ENCODE data around the gene FNDC11. TPM values are rescaled to one million over a fixed set of nuclear protein-coding genes. Genes with fewer than 3 reads are reported as not detected.
A peak's percentile ranks its signal among the peaks of the same experiment; 100 is the strongest.

Gene FNDC11
- total and polyA plus RNA-seq, 2 of the 13 experiments (the other 11 are each of a cell fraction or from before 2014, with no cell fraction given): 0.07 TPM; not detected in 1

DNA sequence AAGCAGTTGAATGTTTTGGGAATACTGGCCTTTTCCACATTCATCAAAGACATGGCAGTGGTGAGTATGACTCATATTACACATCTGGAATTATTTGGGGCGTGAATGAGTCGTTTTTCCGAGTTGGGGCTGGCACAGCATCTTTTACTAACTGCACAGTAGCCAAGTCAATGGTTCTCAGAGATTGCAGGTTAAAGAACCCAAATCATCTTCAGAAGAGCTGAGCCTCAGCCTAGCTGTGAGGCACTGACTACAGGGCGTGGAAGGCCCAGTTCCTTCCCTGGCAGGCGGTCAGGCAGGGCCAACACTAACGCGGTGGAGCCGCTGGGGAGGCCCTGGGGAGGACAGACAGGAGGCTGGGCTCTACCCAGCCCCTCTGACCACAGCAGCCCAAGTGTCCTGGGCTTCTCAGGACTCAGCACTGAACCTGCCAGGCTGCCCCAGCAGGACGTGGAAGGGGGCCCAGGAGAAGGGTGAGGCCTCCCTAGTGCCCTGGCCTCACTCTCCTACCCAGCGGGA, 40.1 kb downstream of the FNDC11 start:
- FAIRE-seq (no peak), DNase-seq (ENCODE audit: low spot score) (no peak), ATAC-seq (no peak)
- no TSS peak for BruUV-seq (replicated peaks)
- Histone ChIP-seq H4K20me1 (ENCODE audit: insufficient read depth, low read length) (no peaks in the 10 kb centered on the region), H2AFZ (ENCODE audit: low read length) (no peak overlapping the region), H3K79me2 (ENCODE audit: insufficient read depth, low read length) (no peaks in the 10 kb centered on the region), H3K27me3 (ENCODE audit: control insufficient read depth in 1 of 2, insufficient read depth in 2 of 2, low read length in 2 of 2) (no peaks in the 10 kb centered on the region), H3K27ac (ENCODE audit: extremely low read length, insufficient read depth, low read length) (no peak overlapping the region), H3K9me3 (ENCODE audit: low read length) (no peaks in the 10 kb centered on the region), H3K4me3 (replicated peaks in 1 of 3; ENCODE audit: insufficient read depth in 1 of 3, low read depth in 2 of 3, low read length in 3 of 3) (no peak overlapping the region), H3K36me3 (replicated peaks in 1 of 2; ENCODE audit: control insufficient read depth in 1 of 2, insufficient read depth in 2 of 2, low read length in 2 of 2) (peaks cover 23 to 24% of the 10 kb centered on the region in 2 experiments; a peak in 4 of 5 replicates), H3K4me1 (ENCODE audit: insufficient read depth, low read length) (no peaks in the 10 kb centered on the region), H3K9ac (ENCODE audit: insufficient read depth, low read depth, low read length) (no peak overlapping the region), H3K4me2 (ENCODE audit: low read depth, low read length) (no peak overlapping the region)
- WGBS (ENCODE audit: low lambda C conversion rate): 95% methylated on average over 9 of the region's 10 CpGs
- intact Hi-C loops (cut with micrococcal nuclease; ENCODE audit: unreplicated experiment): no loop called here
- in situ Hi-C loops (cut with HindIII; ENCODE audit: extremely low pct_ligation_motif_present, low pct_unique_long_range_greater_than_20kb): no loop called here
- ChIA-PET POLR2A (no interaction called here), CTCF (ENCODE audit: low intra/inter-chr PET ratio, low total read pairs) (no interaction called here)
- no peak for TF ChIP-seq ZNF543 (CRISPR knock-in tag; IDR thresholded peaks at IDR 0.05)
- TF ChIP-seq ZSCAN20 (CRISPR knock-in tag; IDR thresholded peaks at IDR 0.05; ENCODE audit: borderline replicate concordance): no peak
- TF ChIP-seq AGO2 (optimal IDR thresholded peaks at IDR 0.05; ENCODE audit: low read depth, low read length): peak; percentile 16
- TF ChIP-seq, protein P1, sequence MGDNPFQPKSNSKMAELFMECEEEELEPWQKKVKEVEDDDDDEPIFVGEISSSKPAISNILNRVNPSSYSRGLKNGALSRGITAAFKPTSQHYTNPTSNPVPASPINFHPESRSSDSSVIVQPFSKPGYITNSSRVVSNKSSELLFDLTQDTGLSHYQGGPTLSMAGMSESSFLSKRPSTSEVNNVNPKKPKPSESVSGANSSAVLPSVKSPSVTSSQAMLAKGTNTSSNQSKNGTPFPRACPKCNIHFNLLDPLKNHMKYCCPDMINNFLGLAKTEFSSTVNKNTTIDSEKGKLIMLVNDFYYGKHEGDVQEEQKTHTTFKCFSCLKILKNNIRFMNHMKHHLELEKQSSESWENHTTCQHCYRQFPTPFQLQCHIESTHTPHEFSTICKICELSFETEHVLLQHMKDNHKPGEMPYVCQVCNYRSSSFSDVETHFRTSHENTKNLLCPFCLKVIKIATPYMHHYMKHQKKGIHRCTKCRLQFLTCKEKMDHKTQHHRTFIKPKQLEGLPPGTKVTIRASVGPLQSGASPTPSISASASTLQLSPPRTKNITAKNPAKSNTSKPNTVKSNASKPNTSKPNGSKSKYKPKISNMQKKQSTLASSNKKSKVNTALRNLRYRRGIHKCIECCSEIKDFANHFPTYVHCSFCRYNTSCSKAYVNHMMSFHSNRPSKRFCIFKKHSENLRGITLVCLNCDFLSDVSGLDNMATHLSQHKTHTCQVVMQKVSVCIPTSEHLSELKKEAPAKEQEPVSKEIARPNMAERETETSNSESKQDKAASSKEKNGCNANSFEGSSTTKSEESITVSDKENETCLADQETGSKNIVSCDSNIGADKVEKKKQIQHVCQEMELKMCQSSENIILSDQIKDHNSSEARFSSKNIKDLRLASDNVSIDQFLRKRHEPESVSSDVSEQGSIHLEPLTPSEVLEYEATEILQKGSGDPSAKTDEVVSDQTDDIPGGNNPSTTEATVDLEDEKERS (CRISPR knock-in tag; IDR thresholded peaks at IDR 0.05): no peak
- TF ChIP-seq, protein P2, sequence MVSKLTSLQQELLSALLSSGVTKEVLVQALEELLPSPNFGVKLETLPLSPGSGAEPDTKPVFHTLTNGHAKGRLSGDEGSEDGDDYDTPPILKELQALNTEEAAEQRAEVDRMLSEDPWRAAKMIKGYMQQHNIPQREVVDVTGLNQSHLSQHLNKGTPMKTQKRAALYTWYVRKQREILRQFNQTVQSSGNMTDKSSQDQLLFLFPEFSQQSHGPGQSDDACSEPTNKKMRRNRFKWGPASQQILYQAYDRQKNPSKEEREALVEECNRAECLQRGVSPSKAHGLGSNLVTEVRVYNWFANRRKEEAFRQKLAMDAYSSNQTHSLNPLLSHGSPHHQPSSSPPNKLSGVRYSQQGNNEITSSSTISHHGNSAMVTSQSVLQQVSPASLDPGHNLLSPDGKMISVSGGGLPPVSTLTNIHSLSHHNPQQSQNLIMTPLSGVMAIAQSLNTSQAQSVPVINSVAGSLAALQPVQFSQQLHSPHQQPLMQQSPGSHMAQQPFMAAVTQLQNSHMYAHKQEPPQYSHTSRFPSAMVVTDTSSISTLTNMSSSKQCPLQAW (CRISPR knock-in tag; IDR thresholded peaks at IDR 0.05): no peak
- TF ChIP-seq, protein P3, sequence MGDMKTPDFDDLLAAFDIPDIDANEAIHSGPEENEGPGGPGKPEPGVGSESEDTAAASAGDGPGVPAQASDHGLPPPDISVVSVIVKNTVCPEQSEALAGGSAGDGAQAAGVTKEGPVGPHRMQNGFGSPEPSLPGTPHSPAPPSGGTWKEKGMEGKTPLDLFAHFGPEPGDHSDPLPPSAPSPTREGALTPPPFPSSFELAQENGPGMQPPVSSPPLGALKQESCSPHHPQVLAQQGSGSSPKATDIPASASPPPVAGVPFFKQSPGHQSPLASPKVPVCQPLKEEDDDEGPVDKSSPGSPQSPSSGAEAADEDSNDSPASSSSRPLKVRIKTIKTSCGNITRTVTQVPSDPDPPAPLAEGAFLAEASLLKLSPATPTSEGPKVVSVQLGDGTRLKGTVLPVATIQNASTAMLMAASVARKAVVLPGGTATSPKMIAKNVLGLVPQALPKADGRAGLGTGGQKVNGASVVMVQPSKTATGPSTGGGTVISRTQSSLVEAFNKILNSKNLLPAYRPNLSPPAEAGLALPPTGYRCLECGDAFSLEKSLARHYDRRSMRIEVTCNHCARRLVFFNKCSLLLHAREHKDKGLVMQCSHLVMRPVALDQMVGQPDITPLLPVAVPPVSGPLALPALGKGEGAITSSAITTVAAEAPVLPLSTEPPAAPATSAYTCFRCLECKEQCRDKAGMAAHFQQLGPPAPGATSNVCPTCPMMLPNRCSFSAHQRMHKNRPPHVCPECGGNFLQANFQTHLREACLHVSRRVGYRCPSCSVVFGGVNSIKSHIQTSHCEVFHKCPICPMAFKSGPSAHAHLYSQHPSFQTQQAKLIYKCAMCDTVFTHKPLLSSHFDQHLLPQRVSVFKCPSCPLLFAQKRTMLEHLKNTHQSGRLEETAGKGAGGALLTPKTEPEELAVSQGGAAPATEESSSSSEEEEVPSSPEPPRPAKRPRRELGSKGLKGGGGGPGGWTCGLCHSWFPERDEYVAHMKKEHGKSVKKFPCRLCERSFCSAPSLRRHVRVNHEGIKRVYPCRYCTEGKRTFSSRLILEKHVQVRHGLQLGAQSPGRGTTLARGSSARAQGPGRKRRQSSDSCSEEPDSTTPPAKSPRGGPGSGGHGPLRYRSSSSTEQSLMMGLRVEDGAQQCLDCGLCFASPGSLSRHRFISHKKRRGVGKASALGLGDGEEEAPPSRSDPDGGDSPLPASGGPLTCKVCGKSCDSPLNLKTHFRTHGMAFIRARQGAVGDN (CRISPR knock-in tag; IDR thresholded peaks at IDR 0.05): no peak; the same call in 1 of the 2 replicates
- 0 out of 2 replicates have a peak, but pooled peaks have one; percentile 24 for TF ChIP-seq ZNF253 (CRISPR knock-in tag; IDR thresholded peaks at IDR 0.05; ENCODE audit: borderline replicate concordance)
- TF ChIP-seq NFKBIZ (CRISPR knock-in tag; IDR thresholded peaks at IDR 0.05): no peak

Data from HepG2 (cell line).